CD4-positive, alpha-beta T cell treated with Interleukin-17A for 4 hours (primary cell): ENCODE data around the gene VCL.
"Not testable (repeated sequence)": the region's sequence is repeated elsewhere in the genome, so short reads cannot be mapped to it uniquely, and the experiment has no call there.

Source experiments
- DNase-seq: peaks from one replicate; pipeline ENCODE4 v3.0.0-alpha.2; 2020; ENCODE audit warnings: mixed read lengths

VCL gene

GRCh38 chr10:74011017-74011416 lies 13.1 kb downstream of the VCL start:
- DNase-seq, result no peak

- no peak for DNase-seq
Measured at GRCh38 chr10:74011770-74012169, 13.9 kb downstream of the VCL start.

- no peak for DNase-seq
Measured at GRCh38 chr10:74012480-74012879, 14.6 kb downstream of the VCL start.

- DNase-seq, result no peak
Measured at GRCh38 chr10:74013004-74013403, 15.1 kb downstream of the VCL start.

GRCh38 chr10:74014574-74014973 lies 16.7 kb downstream of the VCL start:
- DNase-seq, result not testable (repeated sequence)

GRCh38 chr10:74018241-74018640 lies 20.3 kb downstream of the VCL start:
- no peak for DNase-seq

- no peak for DNase-seq
Measured at GRCh38 chr10:74021248-74022055, 23.5 kb downstream of the VCL start.

- DNase-seq, result no peak
Measured at GRCh38 chr10:74022926-74023629, 25.2 kb downstream of the VCL start.

- DNase-seq, result no peak
Measured at GRCh38 chr10:74024600-74024999, 26.7 kb downstream of the VCL start.

GRCh38 chr10:74025380-74025978 lies 27.6 kb downstream of the VCL start:
- no peak for DNase-seq

GRCh38 chr10:74026428-74027015 lies 28.6 kb downstream of the VCL start:
- DNase-seq, result no peak

GRCh38 chr10:74027702-74028101 lies 29.8 kb downstream of the VCL start:
- DNase-seq, result no peak

- no peak for DNase-seq
Measured at GRCh38 chr10:74029943-74030342, 32.0 kb downstream of the VCL start.

GRCh38 chr10:74032208-74032607 lies 34.3 kb downstream of the VCL start:
- not testable (repeated sequence) for DNase-seq

- DNase-seq, result no peak
Measured at GRCh38 chr10:74032900-74033655, 35.2 kb downstream of the VCL start.

- no peak for DNase-seq
Measured at GRCh38 chr10:74033702-74034101, 35.8 kb downstream of the VCL start.

- no peak for DNase-seq
Measured at GRCh38 chr10:74034301-74034700, 36.4 kb downstream of the VCL start.

GRCh38 chr10:74035303-74035702 lies 37.4 kb downstream of the VCL start:
- no peak for DNase-seq

- no peak for DNase-seq
Measured at GRCh38 chr10:74036474-74036873, 38.6 kb downstream of the VCL start.

- DNase-seq, result no peak
Measured at GRCh38 chr10:74039561-74040145, 41.7 kb downstream of the VCL start.

GRCh38 chr10:74040200-74041126 lies 42.5 kb downstream of the VCL start:
- no peak for DNase-seq
